ENCODE results near the gene NPC1. TPM values are rescaled to one million over a fixed set of nuclear protein-coding genes. Genes with fewer than 3 reads are reported as not detected.

The NPC1 gene
- total RNA-seq, 1 experiment from 2014 or later = 51.6 TPM

DNA sequence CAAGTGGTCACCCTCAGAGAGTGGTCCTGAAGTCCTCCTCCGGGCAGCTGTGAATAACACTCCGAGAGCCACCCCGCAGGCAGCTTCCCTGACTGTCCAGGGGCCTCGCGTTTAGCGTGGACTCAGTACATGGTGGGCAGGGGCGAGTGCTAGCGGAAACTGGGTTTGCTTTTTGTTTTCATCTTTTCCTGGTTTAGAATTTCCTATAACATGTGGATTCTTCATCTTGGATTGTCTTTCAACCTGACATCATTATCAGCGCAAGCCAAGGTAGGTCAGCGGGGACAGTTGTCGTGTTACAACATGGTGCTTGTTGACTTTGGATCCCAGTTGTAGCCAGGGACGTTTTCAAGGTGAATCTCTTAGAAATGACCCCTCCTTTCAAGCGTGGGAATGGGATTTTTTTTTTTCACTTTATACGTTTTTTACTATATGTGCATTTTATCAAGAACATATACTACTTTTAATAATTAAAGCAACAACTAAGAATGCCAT lies 62.0 kb downstream of the NPC1 start:
- CTCF ChIA-PET = no interaction called here
- intact Hi-C loops (cut with micrococcal nuclease) = no loop called here

More for the DNA sequence above, 62.0 kb downstream of the NPC1 start:
- Histone ChIP-seq H3K9me3 (ENCODE audit: control insufficient read depth in 1 of 2, insufficient read depth in 1 of 2, low read depth in 1 of 2, low read length in 2 of 2) (no peaks in the 10 kb centered on the region), H4K20me1 (ENCODE audit: insufficient read depth) (no peaks in the 10 kb centered on the region), H3K36me3 (ENCODE audit: control insufficient read depth in 1 of 2, insufficient read depth in 2 of 2, low read length in 2 of 2) (peaks cover 32 to 53% of the 10 kb centered on the region in 2 experiments), H3K27ac (ENCODE audit: low read depth, low read length) (no peak overlapping the region), H3K9me2 (ENCODE audit: insufficient read depth) (no peaks in the 10 kb centered on the region), H2AFZ (ENCODE audit: low read depth, low read length, poor library complexity, severe bottlenecking) (no peak overlapping the region), H3K4me1 (ENCODE audit: control insufficient read depth in 1 of 2, insufficient read depth in 2 of 2, low read length in 2 of 2) (peaks cover 4 to 11% of the 10 kb centered on the region in 2 experiments), H3K27me3 (ENCODE audit: insufficient read depth, low read length) (no peaks in the 10 kb centered on the region), H3K4me3 (replicated peaks in 1 of 2; ENCODE audit: low read depth in 1 of 2, low read length in 2 of 2) (no peak overlapping the region), H3K79me2 (ENCODE audit: insufficient read depth, low read length) (no peaks in the 10 kb centered on the region), H3K4me2 (ENCODE audit: low read length) (no peak overlapping the region), H3K9ac (ENCODE audit: low read length) (no peak overlapping the region)
- DNase-seq (ENCODE audit: low read depth, low spot score) (no peak), ATAC-seq (no peak)
- ChIA-PET RAD21 (ENCODE audit: low non-redundant PET in 1 of 2, low total read pairs in 2 of 2, uncharacterized antibody in 2 of 2, unreplicated experiment in 2 of 2) (no interaction called here), POLR2A (no interaction called here)
- BruUV-seq (replicated peaks) = no TSS peak
- TF ChIP-seq ZNF274 (IDR thresholded peaks at IDR 0.05; ENCODE audit: low read depth, low read length) (no peak), POLR2A (IDR thresholded peaks at IDR 0.05; ENCODE audit: borderline replicate concordance, extremely low read depth, insufficient read depth, insufficient read length) (no peak), EGR1 (IDR thresholded peaks at IDR 0.05; ENCODE audit: low read depth) (no peak)
- TF ChIP-seq, protein P1, sequence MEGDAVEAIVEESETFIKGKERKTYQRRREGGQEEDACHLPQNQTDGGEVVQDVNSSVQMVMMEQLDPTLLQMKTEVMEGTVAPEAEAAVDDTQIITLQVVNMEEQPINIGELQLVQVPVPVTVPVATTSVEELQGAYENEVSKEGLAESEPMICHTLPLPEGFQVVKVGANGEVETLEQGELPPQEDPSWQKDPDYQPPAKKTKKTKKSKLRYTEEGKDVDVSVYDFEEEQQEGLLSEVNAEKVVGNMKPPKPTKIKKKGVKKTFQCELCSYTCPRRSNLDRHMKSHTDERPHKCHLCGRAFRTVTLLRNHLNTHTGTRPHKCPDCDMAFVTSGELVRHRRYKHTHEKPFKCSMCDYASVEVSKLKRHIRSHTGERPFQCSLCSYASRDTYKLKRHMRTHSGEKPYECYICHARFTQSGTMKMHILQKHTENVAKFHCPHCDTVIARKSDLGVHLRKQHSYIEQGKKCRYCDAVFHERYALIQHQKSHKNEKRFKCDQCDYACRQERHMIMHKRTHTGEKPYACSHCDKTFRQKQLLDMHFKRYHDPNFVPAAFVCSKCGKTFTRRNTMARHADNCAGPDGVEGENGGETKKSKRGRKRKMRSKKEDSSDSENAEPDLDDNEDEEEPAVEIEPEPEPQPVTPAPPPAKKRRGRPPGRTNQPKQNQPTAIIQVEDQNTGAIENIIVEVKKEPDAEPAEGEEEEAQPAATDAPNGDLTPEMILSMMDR (IDR thresholded peaks at IDR 0.05 in 2 of 3, conservative IDR thresholded peaks at IDR 0.05 in 1 of 3; ENCODE audit: borderline replicate concordance in 1 of 3, insufficient read depth in 1 of 3, low read depth in 2 of 3, low read length in 2 of 3) = no peak
- TF ChIP-seq, protein P2, sequence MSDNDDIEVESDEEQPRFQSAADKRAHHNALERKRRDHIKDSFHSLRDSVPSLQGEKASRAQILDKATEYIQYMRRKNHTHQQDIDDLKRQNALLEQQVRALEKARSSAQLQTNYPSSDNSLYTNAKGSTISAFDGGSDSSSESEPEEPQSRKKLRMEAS (IDR thresholded peaks at IDR 0.05) = no peak
- TF ChIP-seq, protein P3, sequence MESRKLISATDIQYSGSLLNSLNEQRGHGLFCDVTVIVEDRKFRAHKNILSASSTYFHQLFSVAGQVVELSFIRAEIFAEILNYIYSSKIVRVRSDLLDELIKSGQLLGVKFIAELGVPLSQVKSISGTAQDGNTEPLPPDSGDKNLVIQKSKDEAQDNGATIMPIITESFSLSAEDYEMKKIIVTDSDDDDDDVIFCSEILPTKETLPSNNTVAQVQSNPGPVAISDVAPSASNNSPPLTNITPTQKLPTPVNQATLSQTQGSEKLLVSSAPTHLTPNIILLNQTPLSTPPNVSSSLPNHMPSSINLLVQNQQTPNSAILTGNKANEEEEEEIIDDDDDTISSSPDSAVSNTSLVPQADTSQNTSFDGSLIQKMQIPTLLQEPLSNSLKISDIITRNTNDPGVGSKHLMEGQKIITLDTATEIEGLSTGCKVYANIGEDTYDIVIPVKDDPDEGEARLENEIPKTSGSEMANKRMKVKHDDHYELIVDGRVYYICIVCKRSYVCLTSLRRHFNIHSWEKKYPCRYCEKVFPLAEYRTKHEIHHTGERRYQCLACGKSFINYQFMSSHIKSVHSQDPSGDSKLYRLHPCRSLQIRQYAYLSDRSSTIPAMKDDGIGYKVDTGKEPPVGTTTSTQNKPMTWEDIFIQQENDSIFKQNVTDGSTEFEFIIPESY (IDR thresholded peaks at IDR 0.05; ENCODE audit: extremely low read depth, insufficient replicate concordance, low read length) = no peak
